ENCODE results near the gene CELSR3. TPM values are rescaled to one million over a fixed set of nuclear protein-coding genes. Genes with fewer than 3 reads are reported as not detected.

Gene CELSR3
- polyA plus RNA-seq, 1 donor = 3.9 TPM

DNA sequence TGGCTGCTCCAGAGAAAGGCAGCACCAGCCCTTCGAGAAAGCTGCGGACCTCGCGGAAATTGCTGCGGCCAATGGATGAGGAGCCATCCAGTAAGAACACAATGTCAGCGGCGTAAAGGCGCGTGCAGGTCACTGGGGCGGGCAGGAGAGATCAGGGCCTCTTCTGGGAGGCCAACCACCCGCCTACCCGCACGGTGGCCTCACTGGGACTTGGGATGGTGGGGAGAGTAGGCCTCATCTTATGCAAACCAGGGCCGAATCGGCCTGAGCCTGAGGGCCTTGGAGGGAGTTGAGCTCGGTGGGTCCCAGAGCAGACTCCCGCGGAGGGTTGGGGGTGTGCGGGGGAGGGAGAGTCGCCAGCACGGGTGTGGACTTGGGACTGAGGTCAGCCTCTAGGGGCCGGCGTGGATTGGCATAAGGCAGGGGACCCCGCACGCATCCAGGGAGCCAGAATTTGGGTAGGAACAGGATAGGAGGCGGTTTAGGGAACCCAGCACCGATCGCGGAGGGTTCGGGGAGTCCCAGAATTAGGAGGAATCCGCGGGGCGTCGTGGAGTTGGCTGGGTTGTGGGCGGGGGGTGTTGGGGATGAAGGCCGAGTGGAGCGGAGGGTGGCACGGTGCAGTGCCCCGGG lies 68.2 kb downstream of the CELSR3 start:
- H3K27me3 ChIP-seq (ENCODE audit: control insufficient read depth, insufficient read depth, low read length) = peaks cover 12% of the 10 kb centered on the region
- H3K9me3 ChIP-seq (ENCODE audit: control insufficient read depth, low read depth, low read length) = no peaks in the 10 kb centered on the region
- peaks cover 26% of the 10 kb centered on the region for H3K36me3 ChIP-seq (ENCODE audit: control insufficient read depth, insufficient read depth, low read length)
- WGBS (ENCODE audit: insufficient coverage, low lambda C conversion rate) = no CpG with 5 or more reads among the region's 39 CpGs
- H3K4me1 ChIP-seq (ENCODE audit: control insufficient read depth, insufficient read depth, low read length) = peaks cover 23% of the 10 kb centered on the region
- H3K27ac ChIP-seq (ENCODE audit: low read length) = peak overlapping the region; percentile 75
- peak; percentile 40 to 71 for DNase-seq
- H3K4me3 ChIP-seq (ENCODE audit: low read length) = peak overlapping the region; percentile 52

DNA sequence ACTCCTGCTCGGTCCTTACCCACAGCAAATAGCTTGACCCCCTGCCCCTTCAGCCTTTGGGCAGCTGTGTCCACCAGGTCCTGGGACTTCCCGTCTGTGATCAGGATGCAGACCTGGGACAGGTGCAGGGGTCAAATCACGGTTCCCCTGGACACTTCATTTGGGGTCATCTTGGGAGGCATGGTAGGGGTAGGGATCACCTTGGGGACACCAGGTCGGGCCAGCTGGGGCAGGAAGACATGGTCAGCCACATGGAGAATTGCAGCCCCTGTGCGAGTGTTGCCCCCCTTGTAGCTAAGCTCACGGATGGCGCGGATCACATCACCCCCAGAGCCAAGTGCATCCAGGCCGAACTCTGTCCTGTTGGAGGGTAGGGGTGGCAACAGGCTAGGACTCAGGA lies 69.3 kb downstream of the CELSR3 start:
- no peak for DNase-seq
- Histone ChIP-seq H3K36me3 (ENCODE audit: control insufficient read depth, insufficient read depth, low read length) (peaks cover 17% of the 10 kb centered on the region), H3K4me3 (ENCODE audit: low read length) (no peak overlapping the region), H3K27me3 (ENCODE audit: control insufficient read depth, insufficient read depth, low read length) (peaks cover 14% of the 10 kb centered on the region), H3K27ac (ENCODE audit: low read length) (no peak overlapping the region), H3K4me1 (ENCODE audit: control insufficient read depth, insufficient read depth, low read length) (peaks cover 23% of the 10 kb centered on the region), H3K9me3 (ENCODE audit: control insufficient read depth, low read depth, low read length) (no peaks in the 10 kb centered on the region)
- no CpG with 5 or more reads among the region's 9 CpGs for WGBS (ENCODE audit: insufficient coverage, low lambda C conversion rate)

DNA sequence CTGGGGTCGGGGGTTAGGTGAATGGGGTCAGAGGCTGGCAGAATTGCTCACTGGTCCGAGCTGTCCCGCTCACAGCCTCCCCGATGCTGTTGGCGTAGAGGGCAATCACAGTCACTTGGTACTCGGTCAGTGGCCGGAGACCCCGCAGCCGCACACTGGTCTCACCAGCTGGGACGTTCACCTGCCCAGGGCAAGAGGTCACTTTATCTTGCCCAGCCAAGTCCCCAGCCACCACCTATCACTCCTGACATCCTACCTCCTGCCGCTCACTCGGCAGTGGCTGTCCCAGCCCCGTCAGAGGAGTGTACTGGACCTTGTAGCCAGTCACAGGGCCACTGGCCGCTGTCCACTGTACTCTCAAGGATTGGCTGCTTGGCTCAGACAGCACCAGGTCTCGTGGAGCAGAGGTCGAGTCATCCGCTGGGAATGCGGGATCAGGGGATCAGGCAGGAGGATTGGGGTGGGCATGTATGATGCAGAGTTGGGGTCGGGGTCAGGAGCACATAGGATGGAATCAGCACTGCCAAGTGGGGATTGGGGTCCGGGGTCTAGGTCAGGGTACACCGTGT lies 70.1 kb downstream of the CELSR3 start:
- WGBS (ENCODE audit: insufficient coverage, low lambda C conversion rate) = no CpG with 5 or more reads among the region's 21 CpGs
- peaks cover 14% of the 10 kb centered on the region for H3K27me3 ChIP-seq (ENCODE audit: control insufficient read depth, insufficient read depth, low read length)

DNA sequence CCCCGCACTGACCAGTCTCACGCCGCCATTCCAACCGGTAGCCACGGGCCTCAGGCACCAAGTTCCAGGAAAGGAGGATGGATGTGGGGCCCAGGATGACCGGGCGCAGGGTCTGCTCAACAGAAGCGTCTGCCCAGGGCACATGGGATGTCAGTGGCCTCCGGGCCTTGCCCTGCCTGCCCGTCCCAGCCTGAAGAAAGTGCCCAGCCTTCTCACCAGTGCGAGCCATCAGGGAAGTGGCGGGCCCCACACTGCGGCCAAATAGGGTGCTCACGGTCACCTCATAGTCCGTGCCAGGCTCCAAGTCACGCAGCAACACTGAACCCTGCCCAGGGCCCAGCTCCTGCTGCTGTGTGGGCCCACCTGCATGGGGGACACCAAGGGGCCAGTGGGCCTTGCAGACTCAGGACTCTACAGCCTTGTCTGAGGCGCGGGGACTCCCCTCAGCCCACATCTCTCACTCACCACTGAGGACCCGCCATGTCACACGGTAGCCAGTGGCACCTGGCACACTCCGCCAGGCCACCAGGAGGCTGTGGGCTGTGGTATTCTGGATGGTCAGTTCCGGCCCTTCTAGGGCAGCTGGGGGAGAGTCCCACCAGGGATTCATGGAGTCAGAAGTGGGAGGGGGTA lies 70.7 kb downstream of the CELSR3 start:
- H3K4me3 ChIP-seq (ENCODE audit: low read length) = no peak overlapping the region
- H3K36me3 ChIP-seq (ENCODE audit: control insufficient read depth, insufficient read depth, low read length) = peaks cover 12% of the 10 kb centered on the region
- no peaks in the 10 kb centered on the region for H3K9me3 ChIP-seq (ENCODE audit: control insufficient read depth, low read depth, low read length)
- peaks cover 23% of the 10 kb centered on the region for H3K4me1 ChIP-seq (ENCODE audit: control insufficient read depth, insufficient read depth, low read length)
- H3K27me3 ChIP-seq (ENCODE audit: control insufficient read depth, insufficient read depth, low read length) = peaks cover 14% of the 10 kb centered on the region
- DNase-seq = no peak
- WGBS (ENCODE audit: insufficient coverage, low lambda C conversion rate) = no CpG with 5 or more reads among the region's 22 CpGs
- no peak overlapping the region for H3K27ac ChIP-seq (ENCODE audit: low read length)

More for the DNA sequence above, 70.1 kb downstream of the CELSR3 start:
- Histone ChIP-seq H3K36me3 (ENCODE audit: control insufficient read depth, insufficient read depth, low read length) (peaks cover 11% of the 10 kb centered on the region), H3K4me3 (ENCODE audit: low read length) (no peak overlapping the region), H3K27ac (ENCODE audit: low read length) (no peak overlapping the region), H3K9me3 (ENCODE audit: control insufficient read depth, low read depth, low read length) (no peaks in the 10 kb centered on the region), H3K4me1 (ENCODE audit: control insufficient read depth, insufficient read depth, low read length) (peaks cover 23% of the 10 kb centered on the region)
- DNase-seq = no peak

DNA sequence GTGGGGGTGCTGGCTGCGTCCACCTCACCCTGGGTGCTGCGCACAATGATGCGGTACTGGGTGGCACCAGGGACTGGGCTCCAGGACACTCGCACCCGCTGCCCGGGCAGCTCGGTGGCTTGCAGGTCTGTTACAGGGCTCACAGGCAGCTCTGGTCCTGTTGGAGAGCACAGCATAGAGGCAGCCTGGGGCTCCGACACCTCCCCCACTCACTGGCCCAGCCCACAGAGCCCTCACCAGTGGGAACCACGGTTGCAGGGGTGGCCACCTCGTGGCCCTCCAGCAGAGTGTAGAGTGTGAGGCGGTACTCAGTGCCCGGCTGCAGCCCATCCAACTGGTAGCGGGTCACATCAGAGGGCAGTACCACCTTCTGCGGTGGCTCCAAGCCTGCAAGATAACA lies 71.2 kb downstream of the CELSR3 start:
- Histone ChIP-seq H3K4me3 (ENCODE audit: low read length) (no peak overlapping the region), H3K4me1 (ENCODE audit: control insufficient read depth, insufficient read depth, low read length) (peaks cover 23% of the 10 kb centered on the region), H3K27me3 (ENCODE audit: control insufficient read depth, insufficient read depth, low read length) (peaks cover 14% of the 10 kb centered on the region), H3K27ac (ENCODE audit: low read length) (no peak overlapping the region), H3K36me3 (ENCODE audit: control insufficient read depth, insufficient read depth, low read length) (peaks cover 17% of the 10 kb centered on the region), H3K9me3 (ENCODE audit: control insufficient read depth, low read depth, low read length) (no peaks in the 10 kb centered on the region)
- DNase-seq = no peak
- WGBS (ENCODE audit: insufficient coverage, low lambda C conversion rate) = no CpG with 5 or more reads among the region's 14 CpGs

DNA sequence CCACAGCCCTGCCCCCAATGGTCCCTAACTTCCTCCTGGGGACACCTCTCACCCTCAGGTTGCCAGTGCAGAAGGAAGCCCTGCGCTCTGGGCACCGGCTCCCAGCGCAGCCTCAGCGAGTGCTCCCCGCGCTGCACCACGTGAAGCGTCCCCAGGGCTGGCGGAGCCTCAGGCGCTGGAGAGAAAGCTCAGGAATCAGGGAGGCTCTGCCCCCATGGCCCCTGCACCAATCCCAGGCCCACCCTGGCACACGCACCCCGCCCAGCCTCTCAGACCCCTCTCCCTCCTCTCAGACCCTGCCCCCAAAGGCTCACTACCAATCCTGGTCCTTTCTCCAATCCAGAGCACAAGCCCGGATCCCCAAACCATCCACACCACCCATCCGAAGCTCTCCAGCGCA lies 74.5 kb downstream of the CELSR3 start:
- no peak for DNase-seq
- Histone ChIP-seq H3K36me3 (ENCODE audit: control insufficient read depth, insufficient read depth, low read length) (peaks cover 26% of the 10 kb centered on the region), H3K4me3 (ENCODE audit: low read length) (no peak overlapping the region), H3K9me3 (ENCODE audit: control insufficient read depth, low read depth, low read length) (no peaks in the 10 kb centered on the region), H3K27me3 (ENCODE audit: control insufficient read depth, insufficient read depth, low read length) (peaks cover 2% of the 10 kb centered on the region), H3K4me1 (ENCODE audit: control insufficient read depth, insufficient read depth, low read length) (no peaks in the 10 kb centered on the region), H3K27ac (ENCODE audit: low read length) (no peak overlapping the region)
- no CpG with 5 or more reads among the region's 15 CpGs for WGBS (ENCODE audit: insufficient coverage, low lambda C conversion rate)

DNA sequence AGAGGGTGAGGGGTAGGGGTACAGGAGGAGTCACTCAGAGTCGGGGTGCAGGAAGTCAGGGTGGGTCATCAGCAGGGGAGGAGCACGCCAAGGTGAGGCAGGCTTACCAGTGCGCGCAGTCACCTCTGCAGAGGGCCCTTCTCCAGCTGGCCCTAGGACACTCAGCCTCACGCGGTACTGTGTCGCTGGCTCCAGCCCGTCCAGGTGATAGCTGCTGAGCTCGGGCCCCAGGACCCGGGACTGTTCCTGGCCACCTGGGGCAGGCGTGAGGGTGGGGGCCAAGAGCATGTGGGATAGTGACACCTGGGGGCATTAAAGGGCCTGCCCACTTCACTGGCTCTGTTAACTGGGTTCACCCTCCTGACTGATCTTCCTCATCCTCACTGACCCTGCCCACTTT lies 75.0 kb downstream of the CELSR3 start:
- peaks cover 28% of the 10 kb centered on the region for H3K36me3 ChIP-seq (ENCODE audit: control insufficient read depth, insufficient read depth, low read length)
- no peaks in the 10 kb centered on the region for H3K4me1 ChIP-seq (ENCODE audit: control insufficient read depth, insufficient read depth, low read length)
- H3K9me3 ChIP-seq (ENCODE audit: control insufficient read depth, low read depth, low read length) = no peaks in the 10 kb centered on the region
- WGBS (ENCODE audit: insufficient coverage, low lambda C conversion rate) = no CpG with 5 or more reads among the region's 11 CpGs
- no peak overlapping the region for H3K4me3 ChIP-seq (ENCODE audit: low read length)
- peaks cover 2% of the 10 kb centered on the region for H3K27me3 ChIP-seq (ENCODE audit: control insufficient read depth, insufficient read depth, low read length)
- no peak overlapping the region for H3K27ac ChIP-seq (ENCODE audit: low read length)
- no peak for DNase-seq

Other genes with a start within 250 kb of the CELSR3 start
- 121 TPM for gene PLXNB1, start 232.8 kb downstream of the CELSR3 start, polyA plus RNA-seq
- 19.0 TPM for gene CCDC51, start 222.8 kb downstream of the CELSR3 start, polyA plus RNA-seq
- gene TMA7, start 222.6 kb downstream of the CELSR3 start, polyA plus RNA-seq = 283 TPM
- gene ATRIP, start 216.1 kb downstream of the CELSR3 start, polyA plus RNA-seq = 6.6 TPM
- gene SHISA5, start 158.7 kb downstream of the CELSR3 start, polyA plus RNA-seq = 200 TPM
- gene PFKFB4, start 106.1 kb downstream of the CELSR3 start, polyA plus RNA-seq = 17.3 TPM
- 0.87 TPM for gene UCN2, start 99.1 kb downstream of the CELSR3 start, polyA plus RNA-seq
- 121 TPM for gene COL7A1, start 67.6 kb downstream of the CELSR3 start, polyA plus RNA-seq
- gene UQCRC1, start 53.2 kb downstream of the CELSR3 start, polyA plus RNA-seq = 259 TPM
- gene TMEM89, start 41.1 kb downstream of the CELSR3 start, polyA plus RNA-seq = 0.09 TPM
- gene SLC26A6, start 27.4 kb downstream of the CELSR3 start, polyA plus RNA-seq = 41.2 TPM
- 15.2 TPM for gene NCKIPSD, start 23.0 kb upstream of the CELSR3 start, polyA plus RNA-seq
- 176 TPM for gene IP6K2, start 54.3 kb upstream of the CELSR3 start, polyA plus RNA-seq
- 28.6 TPM for gene PRKAR2A, start 185.0 kb upstream of the CELSR3 start, polyA plus RNA-seq
- 54.7 TPM for gene SLC25A20, start 236.0 kb upstream of the CELSR3 start, polyA plus RNA-seq